ENCODE results near the gene ROBO1.
"Not testable (repeated sequence)": the region's sequence is repeated elsewhere in the genome, so short reads cannot be mapped to it uniquely, and the experiment has no call there.

The ROBO1 gene

DNA sequence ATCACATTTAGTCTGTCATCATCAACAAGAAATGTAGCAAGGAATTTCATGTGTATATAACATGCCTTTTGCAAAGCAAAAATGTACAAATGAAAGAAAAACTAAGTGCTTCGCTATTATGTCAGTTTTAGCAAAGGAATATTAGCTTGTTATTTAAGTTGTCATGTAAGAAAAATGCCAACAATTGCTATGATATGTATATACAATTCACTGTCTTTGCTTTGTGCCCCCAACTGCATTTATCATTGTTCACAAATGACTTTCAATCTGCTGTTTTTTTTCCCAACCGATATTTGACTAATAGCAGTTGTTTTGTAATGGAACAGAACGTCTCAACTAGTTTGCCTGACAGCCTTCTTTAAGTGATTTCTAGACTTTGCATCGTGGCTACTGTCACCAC lies 207.1 kb downstream of the ROBO1 start:
- no peak for DNase-seq (ENCODE audit: insufficient read length, low spot score)
- FAIRE-seq = no peak

DNA sequence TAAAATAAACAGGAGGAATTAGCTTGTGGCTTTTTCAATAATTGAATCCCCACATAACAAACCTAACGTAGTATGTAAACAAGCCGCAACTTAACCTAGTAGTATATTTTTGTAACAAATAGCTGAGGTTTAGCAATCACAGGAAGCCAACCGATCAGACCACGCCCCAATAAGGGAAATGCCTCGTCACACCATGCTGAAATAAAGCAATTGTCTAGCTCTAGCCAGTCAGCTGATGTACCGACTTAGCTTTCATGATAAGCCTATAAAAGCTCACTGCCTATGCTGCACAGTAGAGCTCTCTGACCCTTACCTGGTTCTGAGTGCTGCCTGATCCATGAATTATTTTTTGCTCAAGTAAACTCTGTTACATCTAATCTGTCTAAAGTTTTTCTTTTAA lies 208.9 kb downstream of the ROBO1 start:
- FAIRE-seq = no peak
- no peak for DNase-seq (ENCODE audit: insufficient read length, low spot score)

DNA sequence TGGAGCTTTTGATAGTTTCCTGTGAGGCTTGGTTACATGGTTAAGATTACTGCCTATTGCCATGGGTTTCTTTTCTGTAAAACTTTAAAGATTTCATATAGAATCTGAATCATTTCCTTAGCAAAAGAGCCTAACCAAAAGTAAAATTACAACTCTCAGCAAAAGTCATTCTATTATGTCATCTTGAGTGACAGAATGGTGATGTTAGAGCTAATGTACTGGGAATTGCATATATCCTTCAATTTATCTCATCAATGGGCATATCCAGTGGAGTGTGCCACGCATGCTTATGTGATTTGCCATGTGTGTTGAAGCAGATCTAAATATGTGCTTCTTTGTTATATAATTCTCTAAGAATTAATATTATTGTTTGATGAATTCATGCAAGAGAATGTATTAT lies 212.1 kb downstream of the ROBO1 start:
- FAIRE-seq = no peak
- no peak for DNase-seq (ENCODE audit: insufficient read length, low spot score)

DNA sequence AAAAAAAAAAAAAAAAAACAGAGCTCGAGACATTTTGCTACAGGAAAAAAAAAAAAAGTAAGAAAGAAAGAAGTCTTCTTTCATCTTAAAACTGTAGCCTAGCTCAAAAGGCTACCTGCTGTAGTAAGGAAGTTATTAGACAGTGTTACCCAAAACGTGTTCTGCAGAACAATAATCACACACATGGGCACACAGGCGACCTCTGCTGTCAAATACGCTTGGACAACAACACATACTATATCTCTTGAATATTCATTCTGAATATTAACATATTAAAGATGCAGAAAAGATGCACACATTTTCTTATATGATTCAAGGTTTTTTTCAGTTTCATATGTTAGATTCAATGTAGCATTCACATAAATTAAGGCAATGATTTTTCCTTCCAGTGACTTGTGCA lies 215.8 kb downstream of the ROBO1 start:
- no peak for FAIRE-seq
- no peak for DNase-seq (ENCODE audit: insufficient read length, low spot score)

DNA sequence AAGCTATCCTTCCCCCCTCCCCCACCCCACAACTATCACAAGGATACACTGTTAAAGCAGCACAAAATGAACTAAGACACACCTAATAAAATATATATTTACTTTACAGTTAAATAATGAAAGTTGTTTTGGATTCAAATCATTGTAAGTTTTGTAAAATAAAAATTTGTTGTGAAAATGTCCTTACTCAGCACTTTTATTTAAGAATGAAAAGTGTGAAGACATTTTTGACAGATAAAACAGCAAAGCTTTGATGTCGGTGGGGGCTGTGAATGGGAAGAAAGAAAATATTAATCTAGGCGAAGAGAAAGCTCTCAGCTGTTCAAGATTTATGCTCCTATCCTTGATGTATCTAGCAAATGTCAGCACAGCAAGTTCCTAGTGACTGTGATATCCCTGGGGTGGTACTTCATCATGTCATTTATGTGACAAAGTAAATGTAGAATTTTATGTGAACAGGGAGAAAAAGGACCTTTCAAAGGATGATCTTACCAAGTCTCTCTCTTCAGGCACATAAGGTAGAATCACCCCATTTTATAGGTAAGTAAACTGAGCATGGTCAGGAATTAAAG lies 216.4 kb downstream of the ROBO1 start:
- FAIRE-seq (no peak), DNase-seq (ENCODE audit: insufficient read length, low spot score) (no peak)

DNA sequence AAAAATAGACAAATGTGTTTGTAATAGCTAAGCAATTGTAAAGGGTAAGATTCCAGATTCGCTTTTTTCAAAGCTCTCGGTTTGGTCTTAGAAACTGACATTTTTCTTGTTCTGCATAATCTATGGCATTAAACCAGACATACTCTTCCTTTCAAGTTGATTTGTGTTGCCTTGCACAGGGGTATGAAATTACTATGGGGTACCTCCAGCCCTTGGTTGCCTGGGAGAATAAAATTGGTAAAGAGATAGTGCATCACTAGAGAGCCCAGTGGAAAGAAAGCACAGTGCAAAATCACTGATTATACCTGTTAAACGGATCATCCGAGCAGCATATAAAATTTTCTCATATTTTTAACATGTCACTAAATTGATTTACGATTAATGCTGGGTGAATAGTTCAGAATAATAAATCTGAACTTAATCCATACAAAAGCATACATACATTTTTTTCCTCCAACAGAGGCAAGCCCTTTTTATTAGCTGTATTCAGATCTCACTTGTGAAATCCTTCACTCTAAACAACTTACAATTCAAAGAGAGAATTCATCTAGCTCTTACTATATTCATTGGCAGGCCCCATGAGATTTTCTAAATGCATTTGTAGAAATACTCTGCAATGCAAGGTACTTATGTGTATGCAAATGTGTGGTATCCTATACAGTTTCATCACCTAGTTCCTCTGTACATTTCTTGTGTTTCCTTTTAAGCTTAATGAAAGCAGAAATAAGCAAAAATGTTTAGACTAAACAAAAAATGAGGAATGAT lies 224.4 kb downstream of the ROBO1 start:
- FAIRE-seq (no peak), DNase-seq (ENCODE audit: insufficient read length, low spot score) (no peak)

DNA sequence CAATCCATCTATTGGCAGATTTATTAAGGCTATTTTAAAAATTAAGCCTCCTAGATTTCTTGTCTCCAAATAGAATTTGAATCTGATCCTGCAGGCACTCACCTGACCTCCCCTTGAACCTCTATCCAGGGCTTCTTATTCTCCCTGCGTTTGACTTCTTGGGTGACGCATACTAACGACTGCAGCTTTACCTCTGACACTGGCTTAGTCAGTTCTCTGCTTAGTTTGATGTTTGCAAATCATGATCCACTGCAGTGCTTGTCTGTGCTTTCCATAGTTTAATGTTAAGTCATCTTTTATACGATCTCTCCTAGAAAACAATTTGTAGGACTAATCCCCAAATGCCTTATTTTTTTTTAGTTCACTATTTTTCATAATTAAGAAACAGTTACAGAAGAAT lies 233.1 kb downstream of the ROBO1 start:
- DNase-seq (ENCODE audit: insufficient read length, low spot score) (no peak), FAIRE-seq (no peak)

DNA sequence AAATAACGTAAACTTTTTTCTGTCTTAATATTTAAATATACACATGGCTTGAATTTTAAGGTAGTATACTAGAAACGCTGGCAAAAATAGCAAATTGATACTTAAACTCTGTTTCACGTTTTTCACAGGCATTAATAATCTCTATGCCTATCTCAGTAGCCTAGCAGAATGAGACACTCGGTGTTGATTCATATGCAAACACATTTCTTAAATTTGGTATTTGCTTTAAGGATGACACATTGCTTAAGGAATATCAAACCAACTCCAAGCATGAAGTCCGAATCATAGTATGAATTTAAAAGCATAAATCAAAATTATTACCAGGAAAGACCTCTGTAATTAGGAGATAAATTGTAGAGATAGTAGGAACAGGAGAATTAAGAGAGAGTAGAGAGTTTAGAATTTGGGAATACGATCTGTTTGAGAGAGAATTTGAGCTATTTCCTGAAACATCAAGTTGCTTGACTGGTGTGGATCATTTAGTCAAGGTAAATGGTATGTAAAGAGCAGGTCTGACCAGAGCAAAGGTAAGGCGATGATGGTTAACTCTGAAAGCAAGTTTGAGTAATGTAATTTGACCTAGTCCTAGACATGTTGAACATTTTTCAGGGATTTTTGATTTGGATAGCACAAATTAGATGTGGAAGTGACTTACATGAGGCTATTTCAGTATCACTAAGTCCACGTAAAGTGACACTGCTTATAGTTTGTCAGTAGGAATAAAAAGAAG lies 236.1 kb downstream of the ROBO1 start:
- no peak for FAIRE-seq
- DNase-seq (ENCODE audit: insufficient read length, low spot score) = no peak

DNA sequence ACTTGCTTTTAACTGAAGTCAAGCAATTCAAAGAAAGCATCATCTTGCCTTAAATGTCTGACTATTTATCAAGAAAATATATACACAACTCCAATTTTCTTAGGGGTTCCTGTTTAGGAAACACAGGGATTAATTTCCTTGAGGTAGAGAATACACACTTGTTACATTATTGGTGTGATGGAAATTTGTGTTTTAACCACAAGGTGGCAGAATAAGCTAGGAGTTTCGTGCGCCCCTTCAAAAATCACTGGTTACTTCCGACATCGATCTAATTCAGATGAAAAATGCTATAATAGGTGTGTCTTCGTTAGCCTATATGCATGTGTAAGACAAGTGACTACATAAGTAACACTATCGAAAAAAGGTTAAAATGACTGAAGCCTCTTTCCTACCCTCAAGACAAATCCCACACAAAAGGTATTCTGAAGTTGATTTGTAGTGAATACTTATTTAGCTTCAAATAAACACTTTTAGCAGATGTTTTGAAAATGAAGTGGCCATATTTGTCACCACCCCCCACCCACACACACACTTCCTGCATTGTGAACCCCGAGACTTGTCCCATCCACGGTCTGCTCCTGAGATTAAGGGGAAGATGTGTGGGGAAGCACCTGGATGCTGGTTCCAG lies 246.5 kb downstream of the ROBO1 start:
- DNase-seq (ENCODE audit: insufficient read length, low spot score) = peak; percentile 41
- peak; percentile 44 for FAIRE-seq

DNA sequence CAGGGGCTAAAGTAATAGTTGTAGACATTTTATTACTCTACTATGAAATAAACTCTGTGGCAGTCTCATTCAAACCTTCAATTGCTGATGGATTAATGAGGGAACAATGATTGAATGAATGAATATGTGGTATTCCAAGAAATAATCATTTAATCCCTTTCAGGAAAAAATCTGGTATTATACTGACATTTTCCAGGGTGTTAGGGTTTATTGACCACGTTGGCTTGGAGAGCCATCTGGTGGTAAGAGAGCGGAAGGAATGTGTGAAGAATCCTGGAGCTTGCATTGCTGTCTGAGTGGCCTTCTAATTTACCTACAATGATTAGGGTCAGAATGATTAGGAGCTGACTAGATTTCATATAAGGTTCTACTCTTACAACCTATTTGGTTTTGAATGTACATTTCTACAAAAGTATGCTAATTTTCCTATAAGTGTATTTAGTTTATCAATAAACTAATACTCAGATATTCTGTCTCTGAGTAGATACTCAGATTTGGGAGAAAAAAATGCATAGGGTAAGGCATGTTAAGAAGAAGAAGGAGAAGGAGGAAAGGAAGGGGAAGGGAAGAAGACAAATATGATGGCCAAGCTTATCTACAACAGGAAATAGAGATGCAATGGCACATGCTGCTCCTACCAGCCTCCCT lies 249.9 kb downstream of the ROBO1 start:
- FAIRE-seq (no peak), DNase-seq (ENCODE audit: insufficient read length, low spot score) (peak; percentile 17)

DNA sequence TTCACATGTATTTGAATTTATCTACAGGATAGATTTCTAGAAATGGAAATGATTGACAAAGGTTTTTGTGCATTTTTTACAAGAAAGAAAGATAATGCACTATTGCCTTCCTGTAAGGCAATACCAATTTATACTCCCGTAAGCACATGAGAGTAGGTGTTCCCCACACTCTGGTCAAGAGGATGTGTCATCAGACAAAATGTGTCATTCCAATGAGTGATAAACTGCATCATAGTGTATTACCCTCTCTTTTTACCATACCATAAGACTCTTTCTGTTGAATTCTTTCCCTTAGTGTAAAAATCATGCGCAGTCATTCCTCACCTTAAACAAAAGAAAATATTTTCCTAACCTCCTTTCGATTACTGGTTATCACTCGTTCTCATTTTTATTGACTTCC lies 251.0 kb downstream of the ROBO1 start:
- FAIRE-seq = no peak
- no peak for DNase-seq (ENCODE audit: insufficient read length, low spot score)

DNA sequence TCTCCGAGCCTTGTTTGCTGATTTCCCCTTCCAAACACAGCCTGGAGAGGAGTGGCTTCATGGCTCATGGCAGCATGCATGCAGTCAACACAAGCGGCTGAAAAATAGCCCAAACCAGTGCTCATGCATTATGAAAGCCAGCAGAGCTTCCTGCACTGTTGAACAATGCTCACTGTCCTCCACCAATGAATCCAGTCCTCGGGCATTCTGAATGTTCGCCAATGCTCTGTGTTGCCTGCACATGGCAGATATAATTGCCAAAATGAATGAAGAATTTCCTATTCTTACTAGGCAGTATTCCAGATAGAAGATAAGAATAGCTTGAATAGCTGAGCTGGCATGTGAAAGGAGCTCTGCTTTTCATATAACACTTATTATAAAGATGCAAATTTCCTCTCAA lies 252.7 kb downstream of the ROBO1 start:
- DNase-seq (ENCODE audit: insufficient read length, low spot score) = no peak
- FAIRE-seq = no peak

DNA sequence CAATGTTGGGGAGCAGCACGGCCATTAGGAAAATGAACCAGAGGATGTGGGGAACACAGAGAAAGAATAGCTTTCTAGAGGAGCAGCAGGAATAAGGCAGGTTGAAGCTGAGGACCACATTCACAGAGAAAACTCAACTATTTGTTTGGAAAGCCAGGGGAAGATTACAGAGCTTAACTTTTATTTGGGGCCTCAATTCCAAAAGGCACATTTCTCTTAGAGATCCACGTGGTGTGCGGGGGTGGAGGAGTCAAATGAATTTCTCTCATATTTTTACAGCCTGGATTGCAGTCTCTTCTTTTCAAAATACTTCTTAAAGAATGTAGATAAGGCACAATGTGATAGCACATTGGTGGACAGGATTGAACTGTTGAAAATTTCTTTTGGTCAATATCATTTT lies 253.7 kb downstream of the ROBO1 start:
- no peak for FAIRE-seq
- DNase-seq (ENCODE audit: insufficient read length, low spot score) = no peak

DNA sequence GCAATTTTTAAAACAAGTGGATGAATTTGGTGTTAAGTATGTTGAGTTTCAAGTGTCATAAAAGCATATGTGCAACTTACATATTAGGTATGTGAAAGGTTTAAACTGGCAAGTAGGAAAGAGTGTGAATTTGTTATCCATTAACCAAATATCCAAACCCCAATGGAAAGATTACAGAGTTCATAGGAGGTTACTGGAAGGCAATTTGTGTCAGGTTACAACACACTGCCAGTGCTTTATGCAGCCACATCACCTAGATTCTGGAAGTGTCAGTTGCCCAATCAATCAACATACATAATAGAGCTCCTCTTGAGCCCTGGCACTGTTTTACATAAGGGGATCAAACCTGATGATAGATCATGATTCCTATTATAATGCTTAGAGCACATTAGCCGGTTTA lies 261.0 kb downstream of the ROBO1 start:
- DNase-seq (ENCODE audit: insufficient read length, low spot score) (no peak), FAIRE-seq (no peak)

DNA sequence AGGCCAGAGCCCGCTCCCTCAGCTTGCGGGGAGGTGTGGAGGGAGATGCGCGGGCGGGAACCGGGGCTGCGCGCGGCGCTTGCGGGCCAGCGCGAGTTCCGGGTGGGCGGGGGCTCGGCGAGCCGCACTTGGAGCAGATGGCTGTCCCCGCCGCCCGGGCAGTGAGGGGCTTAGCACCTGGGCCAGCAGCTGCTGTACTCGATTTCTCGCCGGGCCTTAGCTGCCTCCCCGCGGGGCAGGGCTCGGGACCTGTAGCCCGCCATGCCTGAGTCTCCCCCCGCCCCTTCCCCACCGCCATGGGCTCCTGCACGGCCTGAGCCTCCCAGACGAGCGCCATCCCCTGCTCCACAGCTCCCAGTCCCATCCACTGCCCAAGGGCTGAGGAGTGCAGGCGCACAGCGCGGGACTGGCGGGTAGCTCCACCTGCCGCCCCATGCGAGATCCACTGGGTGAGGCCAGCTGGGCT lies 265.5 kb downstream of the ROBO1 start:
- not testable (repeated sequence) for DNase-seq (ENCODE audit: insufficient read length, low spot score); FAIRE-seq

DNA sequence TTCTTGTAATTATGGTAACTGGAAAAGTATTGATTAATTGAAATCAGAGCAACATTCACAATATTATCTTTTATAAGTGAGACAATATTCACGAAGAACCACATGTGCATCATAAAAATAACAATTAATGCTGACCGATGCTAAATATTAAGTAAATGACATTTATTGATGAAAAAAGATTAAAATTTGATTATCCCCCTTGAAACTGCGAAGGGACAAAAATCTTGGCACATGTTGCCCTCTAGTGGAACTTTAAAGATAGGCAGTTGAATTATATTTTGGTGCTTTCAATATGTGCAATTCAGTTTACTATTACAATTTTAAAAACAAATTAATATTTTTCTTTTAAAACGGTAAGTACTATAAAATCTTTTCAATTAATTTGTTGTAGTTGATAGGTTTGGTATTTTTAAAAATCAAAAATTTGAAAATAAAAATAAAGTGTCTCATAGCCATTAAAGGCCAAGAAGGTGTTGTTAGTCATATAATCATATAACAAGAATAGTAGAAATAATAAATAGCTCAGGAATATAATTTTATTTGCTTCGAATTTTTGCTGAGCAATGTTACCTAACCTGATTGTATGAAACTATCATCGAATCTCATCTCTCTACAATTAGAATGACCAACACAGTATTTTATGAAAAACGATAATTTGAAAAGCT lies 270.2 kb downstream of the ROBO1 start:
- DNase-seq (ENCODE audit: insufficient read length, low spot score) = no peak

DNA sequence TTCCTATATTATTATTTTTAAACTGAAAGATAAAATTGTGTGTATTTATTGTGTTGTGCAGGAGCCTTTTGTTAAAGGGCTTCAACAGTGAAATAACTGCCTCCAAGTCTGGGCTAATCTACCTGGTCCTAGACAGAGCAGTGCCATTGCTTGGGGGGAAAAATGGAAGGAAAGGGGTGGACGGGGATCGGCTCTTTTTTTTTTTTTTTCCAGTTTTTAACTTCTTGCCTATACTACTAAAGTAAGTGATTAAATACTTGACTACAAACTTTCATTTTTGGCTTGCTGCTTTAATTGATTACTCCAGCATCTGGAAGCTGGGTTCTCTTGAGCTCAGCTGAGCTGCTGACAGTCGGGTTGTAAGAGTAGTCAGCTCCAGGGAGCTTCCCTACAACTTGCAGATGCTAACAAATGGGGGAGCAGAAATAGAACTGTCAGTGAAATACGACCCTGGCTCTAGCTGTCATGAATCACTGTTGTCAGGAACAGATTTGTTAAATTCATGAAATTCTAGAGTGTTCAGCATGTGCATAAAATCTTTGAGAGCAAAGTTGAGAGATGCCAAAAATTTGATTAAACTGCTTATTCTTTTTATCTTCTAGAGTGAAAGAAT lies 276.7 kb downstream of the ROBO1 start:
- DNase-seq (ENCODE audit: insufficient read length, low spot score) (peak; percentile 21), FAIRE-seq (no peak)

More for the DNA sequence above, 270.2 kb downstream of the ROBO1 start:
- no peak for FAIRE-seq

DNA sequence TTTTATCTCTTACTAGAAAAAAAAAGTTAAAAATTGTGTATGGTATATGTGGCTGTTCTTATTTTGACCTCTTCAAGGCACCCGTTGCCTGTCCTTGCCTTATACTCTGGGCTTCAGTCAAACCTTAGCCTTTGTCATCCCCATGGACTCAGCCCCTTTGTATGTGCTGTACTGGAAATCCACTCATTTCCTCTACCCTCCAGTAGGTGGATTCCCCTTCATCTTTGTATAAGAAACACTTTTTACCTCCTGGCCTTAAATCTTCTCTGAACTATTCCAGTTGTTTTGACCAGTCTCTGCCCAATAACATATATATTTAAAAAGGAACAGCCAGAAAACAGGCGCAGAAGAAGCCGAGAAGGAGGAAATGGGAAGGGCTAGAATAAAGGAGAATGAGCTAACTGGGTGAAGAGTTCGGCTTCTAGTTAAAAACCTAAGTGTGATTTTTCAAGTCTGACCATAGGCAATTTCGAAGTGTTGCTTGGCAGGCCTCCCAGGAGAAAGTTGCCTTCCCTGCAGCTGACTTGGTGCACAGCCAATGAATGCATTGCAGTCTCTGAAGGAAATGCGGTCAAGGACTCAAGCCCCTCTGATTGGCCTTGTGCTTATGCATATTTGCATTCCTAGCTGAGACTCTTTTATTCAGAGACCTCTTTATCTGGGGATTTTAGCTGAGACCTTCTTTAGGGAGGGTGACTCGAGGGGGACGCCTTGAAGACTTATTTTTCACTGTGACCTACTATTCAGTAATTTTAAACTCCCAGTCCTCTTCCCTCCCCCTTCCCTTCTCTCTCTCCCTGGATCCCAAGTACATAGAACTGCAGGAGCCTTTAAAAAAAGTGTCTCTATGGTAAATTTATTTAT lies 277.4 kb downstream of the ROBO1 start:
- FAIRE-seq (no peak), DNase-seq (ENCODE audit: insufficient read length, low spot score) (no peak)

DNA sequence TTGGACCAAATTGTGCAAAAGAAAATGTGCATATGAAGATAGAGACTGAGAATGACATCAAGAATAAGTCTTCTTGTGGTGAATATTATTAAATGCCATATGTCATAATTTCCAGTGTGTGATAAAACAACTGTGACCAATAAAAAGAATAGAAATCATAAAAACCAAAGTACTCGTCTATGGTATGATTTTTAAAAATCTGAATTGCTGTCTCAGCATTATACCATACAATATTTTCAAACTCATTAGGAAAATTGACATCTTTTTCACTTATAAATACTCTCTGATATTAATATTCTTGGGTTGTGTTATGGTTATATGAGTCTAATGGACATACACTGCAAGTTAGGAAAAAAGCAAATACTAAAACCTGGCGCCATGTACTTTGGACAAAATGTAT lies 279.4 kb downstream of the ROBO1 start:
- no peak for FAIRE-seq
- no peak for DNase-seq (ENCODE audit: insufficient read length, low spot score)

All from HTR-8/SVneo (cell line).